DMS153 treated with DMSO at 0.1 percent for 48 hours (cell line): ENCODE data around the gene SPATA13.

Source experiments
- DNase-seq: peaks from one replicate; lab custom pipeline; 2025; ENCODE audit not compliant: unreplicated experiment; lab: John Stamatoyannopoulos, UW

SPATA13 gene

GRCh38 chr13:24141333-24141910 lies 19.1 kb upstream of the SPATA13 start:
- no peak for DNase-seq

GRCh38 chr13:24142453-24142852 lies 18.1 kb upstream of the SPATA13 start:
- DNase-seq: no peak

- no peak for DNase-seq
These were observed 17.6 kb upstream of the SPATA13 start for GRCh38 chr13:24142886-24143285.

GRCh38 chr13:24145240-24145639 lies 15.3 kb upstream of the SPATA13 start:
- no peak for DNase-seq

- no peak for DNase-seq
These were observed 14.8 kb upstream of the SPATA13 start for GRCh38 chr13:24145674-24146073.

GRCh38 chr13:24146961-24147569 lies 13.5 kb upstream of the SPATA13 start:
- no peak for DNase-seq

GRCh38 chr13:24147570-24147963 lies 13.0 kb upstream of the SPATA13 start:
- DNase-seq: no peak

GRCh38 chr13:24148414-24149235 lies 11.9 kb upstream of the SPATA13 start:
- DNase-seq: no peak

- no peak for DNase-seq
These were observed 11.1 kb upstream of the SPATA13 start for GRCh38 chr13:24149246-24150032.

GRCh38 chr13:24150572-24150971 lies 9.9 kb upstream of the SPATA13 start:
- DNase-seq: no peak

- DNase-seq: no peak
These were observed 8.7 kb upstream of the SPATA13 start for GRCh38 chr13:24151864-24152263.

- DNase-seq: no peak
These were observed 8.0 kb upstream of the SPATA13 start for GRCh38 chr13:24152292-24153214.

- DNase-seq: no peak
These were observed 7.2 kb upstream of the SPATA13 start for GRCh38 chr13:24153347-24153746.

GRCh38 chr13:24153979-24154701 lies 6.4 kb upstream of the SPATA13 start:
- no peak for DNase-seq

GRCh38 chr13:24159357-24159756 lies 1.2 kb upstream of the SPATA13 start:
- no peak for DNase-seq

- peak; percentile 15 for DNase-seq
These were observed 673 bp downstream of the SPATA13 start for GRCh38 chr13:24161010-24161775.

- no peak for DNase-seq
These were observed 1.5 kb downstream of the SPATA13 start for GRCh38 chr13:24161980-24162525.

GRCh38 chr13:24162604-24163003 lies 2.1 kb downstream of the SPATA13 start:
- DNase-seq: no peak

- no peak for DNase-seq
These were observed 5.2 kb downstream of the SPATA13 start for GRCh38 chr13:24165746-24166145.
